Astrocyte (in vitro differentiated cells and primary cell): Measurements from ENCODE around the gene EPS8L1. TPM values are rescaled to one million over a fixed set of nuclear protein-coding genes. Genes with fewer than 3 reads are reported as not detected.

Experiments
- DNase-seq: peaks from one replicate; pipeline ENCODE4 v3.0.0-alpha.2; 2010; ENCODE audit warnings: low read depth
- FAIRE-seq: peaks from 2 replicates; lab custom pipeline; 2011; peaks lifted over from hg19 to GRCh38; lab: Jason Lieb, UNC
- H2AFZ ChIP-seq: 2 replicates; pipeline ENCODE4 v1.6.0; 2012; ENCODE audit warnings: low read depth, low read length, inconsistent platforms
- H3K27ac ChIP-seq: 2 replicates; pipeline ENCODE4 v1.5.1; 2011; ENCODE audit warnings: low read depth, low read length, inconsistent platforms
- H3K27me3 ChIP-seq: 2 replicates; pipeline ENCODE4 v1.6.0; 2011; ENCODE audit warnings: low read length, inconsistent platforms; ENCODE audit not compliant: insufficient read depth
- H3K36me3 ChIP-seq: 2 replicates; pipeline ENCODE4 v1.5.1; 2011; ENCODE audit warnings: low read length, inconsistent platforms; ENCODE audit not compliant: insufficient read depth
- H3K4me1 ChIP-seq: 2 replicates; pipeline ENCODE4 v1.5.1; 2011; ENCODE audit warnings: low read length, inconsistent platforms; ENCODE audit not compliant: insufficient read depth
- H3K4me2 ChIP-seq: 2 replicates; pipeline ENCODE4 v1.6.0; 2012; ENCODE audit warnings: low read length, inconsistent platforms
- H3K4me3 ChIP-seq: 2 replicates; pipeline ENCODE4 v1.5.1; 2011; ENCODE audit warnings: low read depth, mild to moderate bottlenecking, low read length, inconsistent platforms; ENCODE audit not compliant: insufficient read depth
- H3K79me2 ChIP-seq: 2 replicates; pipeline ENCODE4 v1.6.0; 2012; ENCODE audit warnings: mild to moderate bottlenecking, low read length, inconsistent platforms; ENCODE audit not compliant: insufficient read depth
- H3K9ac ChIP-seq: 2 replicates; pipeline ENCODE4 v1.6.0; 2012; ENCODE audit warnings: mild to moderate bottlenecking, low read length, inconsistent platforms
- H3K9me3 ChIP-seq: 2 replicates; pipeline ENCODE4 v1.5.1; 2012; ENCODE audit warnings: low read depth, mild to moderate bottlenecking, low read length, inconsistent platforms; ENCODE audit not compliant: insufficient read depth
- H4K20me1 ChIP-seq: 2 replicates; pipeline ENCODE4 v1.6.0; 2012; ENCODE audit warnings: low read length, inconsistent platforms; ENCODE audit not compliant: insufficient read depth
- H3K27ac Mint-ChIP-seq: one replicate; pipeline ENCODE4 v1.8.0; 2021; ENCODE audit warnings: mild to moderate bottlenecking, mixed read lengths; ENCODE audit not compliant: unreplicated experiment
- H3K27me3 Mint-ChIP-seq: one replicate; pipeline ENCODE4 v1.8.0; 2021; ENCODE audit warnings: low read depth, mixed read lengths; ENCODE audit not compliant: unreplicated experiment
- H3K36me3 Mint-ChIP-seq: one replicate; pipeline ENCODE4 v1.8.0; 2021; ENCODE audit warnings: low read depth, mixed read lengths; ENCODE audit not compliant: unreplicated experiment
- H3K4me1 Mint-ChIP-seq: one replicate; pipeline ENCODE4 v1.8.0; 2021; ENCODE audit warnings: low read depth, mixed read lengths; ENCODE audit not compliant: unreplicated experiment
- H3K4me3 Mint-ChIP-seq: one replicate; pipeline ENCODE4 v1.8.0; 2021; ENCODE audit warnings: mild to moderate bottlenecking, moderate library complexity, mixed read lengths; ENCODE audit not compliant: unreplicated experiment
- H3K9me3 Mint-ChIP-seq: one replicate; pipeline ENCODE4 v1.8.0; 2021; ENCODE audit warnings: mild to moderate bottlenecking, mixed read lengths; ENCODE audit not compliant: unreplicated experiment
- CTCF ChIP-seq: IDR thresholded peaks from 2 replicates; pipeline ENCODE4 v1.5.1; 2011; ENCODE audit warnings: low read depth, mild to moderate bottlenecking, inconsistent platforms, low read length, moderate library complexity; ENCODE audit not compliant: insufficient read depth
- EZH2 ChIP-seq: IDR thresholded peaks from 2 replicates; pipeline ENCODE4 v1.6.1; 2012; ENCODE audit warnings: mild to moderate bottlenecking, low read length, inconsistent platforms; ENCODE audit not compliant: insufficient read depth
- total RNA-seq: library from RNA; stranded (reverse); gene quantifications from 2 replicates; pipeline ENCODE4 v1.2.1, GENCODE V29; 2021

EPS8L1 gene
- total RNA-seq, 1 donor from 2014 or later, result 9.2 TPM

- Mint-ChIP-seq H3K4me3 (no peak overlapping the region), H3K36me3 (peaks cover 21% of the 10 kb centered on the region), H3K9me3 (peaks cover 2% of the 10 kb centered on the region), H3K27ac (no peak overlapping the region), H3K4me1 (no peaks in the 10 kb centered on the region), H3K27me3 (no peaks in the 10 kb centered on the region)
- Histone ChIP-seq H3K27ac (no peak overlapping the region), H3K36me3 (no peaks in the 10 kb centered on the region), H3K9me3 (no peaks in the 10 kb centered on the region), H3K4me3 (no peak overlapping the region), H4K20me1 (no peaks in the 10 kb centered on the region), H3K79me2 (no peaks in the 10 kb centered on the region), H2AFZ (no peak overlapping the region), H3K4me1 (no peaks in the 10 kb centered on the region), H3K9ac (no peak overlapping the region), H3K4me2 (no peak overlapping the region), H3K27me3 (no peaks in the 10 kb centered on the region)
- no peak for TF ChIP-seq EZH2
- TF ChIP-seq CTCF, result no peak
- DNase-seq, result no peak
- no peak for FAIRE-seq
Observed at GRCh38 chr19:55041244-55041626, 34.4 kb upstream of the EPS8L1 start.

- Histone ChIP-seq H3K4me2 (no peak overlapping the region), H3K36me3 (no peaks in the 10 kb centered on the region), H3K4me1 (no peaks in the 10 kb centered on the region), H3K9me3 (no peaks in the 10 kb centered on the region), H3K9ac (no peak overlapping the region), H3K27ac (no peak overlapping the region), H4K20me1 (no peaks in the 10 kb centered on the region), H3K79me2 (no peaks in the 10 kb centered on the region), H3K27me3 (no peaks in the 10 kb centered on the region), H3K4me3 (no peak overlapping the region), H2AFZ (no peak overlapping the region)
- no peaks in the 10 kb centered on the region for H3K27me3 Mint-ChIP-seq
- FAIRE-seq (no peak), DNase-seq (no peak)
- H3K36me3 Mint-ChIP-seq, result peaks cover 21% of the 10 kb centered on the region
- TF ChIP-seq CTCF, result no peak
- no peak overlapping the region for H3K27ac Mint-ChIP-seq
- no peaks in the 10 kb centered on the region for H3K4me1 Mint-ChIP-seq
- peaks cover 2% of the 10 kb centered on the region for H3K9me3 Mint-ChIP-seq
- H3K4me3 Mint-ChIP-seq, result no peak overlapping the region
Observed at GRCh38 chr19:55041627-55042343, 33.9 kb upstream of the EPS8L1 start.

GRCh38 chr19:55042344-55042678, 33.4 kb upstream of the EPS8L1 start:
- Histone ChIP-seq H3K36me3 (no peaks in the 10 kb centered on the region), H3K27ac (no peak overlapping the region), H3K9me3 (no peaks in the 10 kb centered on the region), H2AFZ (no peak overlapping the region), H3K27me3 (no peaks in the 10 kb centered on the region), H3K4me3 (no peak overlapping the region), H4K20me1 (no peaks in the 10 kb centered on the region), H3K4me1 (no peaks in the 10 kb centered on the region), H3K79me2 (no peaks in the 10 kb centered on the region), H3K4me2 (no peak overlapping the region), H3K9ac (no peak overlapping the region)
- no peak overlapping the region for H3K27ac Mint-ChIP-seq
- H3K4me3 Mint-ChIP-seq, result no peak overlapping the region
- no peaks in the 10 kb centered on the region for H3K4me1 Mint-ChIP-seq
- DNase-seq (no peak), FAIRE-seq (no peak)
- TF ChIP-seq CTCF, result no peak
- no peak for TF ChIP-seq EZH2
- H3K27me3 Mint-ChIP-seq, result no peaks in the 10 kb centered on the region
- peaks cover 2% of the 10 kb centered on the region for H3K9me3 Mint-ChIP-seq
- H3K36me3 Mint-ChIP-seq, result peaks cover 19% of the 10 kb centered on the region
